Urinary bladder (tissue), 4 donors: ENCODE measurements around the gene PDE2A. TPM values are rescaled to one million over a fixed set of nuclear protein-coding genes. Genes with fewer than 3 reads are reported as not detected.
A peak's percentile ranks its signal among the peaks of the same experiment; 100 is the strongest.

Experiments
- DNase-seq: peaks from one replicate; pipeline ENCODE4 v3.0.0-alpha.2; 2015; ENCODE audit errors: extremely low spot score
- H3K27ac ChIP-seq: one replicate; pipeline ENCODE4 v1.5.1; 2013; ENCODE audit warnings: low read depth, mild to moderate bottlenecking, moderate library complexity
- H3K36me3 ChIP-seq: one replicate; pipeline ENCODE4 v1.6.1; 2013; ENCODE audit warnings: mild to moderate bottlenecking, moderate library complexity; ENCODE audit not compliant: insufficient read depth
- H3K4me1 ChIP-seq: one replicate; pipeline ENCODE4 v1.6.1; 2013; ENCODE audit warnings: mild to moderate bottlenecking, moderate library complexity; ENCODE audit not compliant: insufficient read depth
- H3K4me3 ChIP-seq: one replicate; pipeline ENCODE4 v1.5.1; 2013; ENCODE audit warnings: low read depth, low read length
- WGBS: extraction: QIAGEN DNeasy Blood & Tissue Kit; methylation state at CpG from one replicate; pipeline ENCODE4 v1.1.7; 2013; 5-methylcytosine and 5-hydroxymethylcytosine counted together
- polyA plus RNA-seq: library from polyadenylated mRNA; stranded (reverse); fragments of 200-250 nt; gene quantifications from one replicate; pipeline ENCODE4 v1.2.3, GENCODE V29; 2013
- total RNA-seq: library from RNA; depleted of rRNA; stranded (reverse); fragments of >200 nt; gene quantifications from one replicate; pipeline ENCODE4 v1.2.3, GENCODE V29; 2014
- donor health status: healthy with polysubstance abuse.
- donor health status: healthy.

The PDE2A gene
- total and polyA plus RNA-seq, 2 donors, result 18.6 to 56.1 TPM

DNA sequence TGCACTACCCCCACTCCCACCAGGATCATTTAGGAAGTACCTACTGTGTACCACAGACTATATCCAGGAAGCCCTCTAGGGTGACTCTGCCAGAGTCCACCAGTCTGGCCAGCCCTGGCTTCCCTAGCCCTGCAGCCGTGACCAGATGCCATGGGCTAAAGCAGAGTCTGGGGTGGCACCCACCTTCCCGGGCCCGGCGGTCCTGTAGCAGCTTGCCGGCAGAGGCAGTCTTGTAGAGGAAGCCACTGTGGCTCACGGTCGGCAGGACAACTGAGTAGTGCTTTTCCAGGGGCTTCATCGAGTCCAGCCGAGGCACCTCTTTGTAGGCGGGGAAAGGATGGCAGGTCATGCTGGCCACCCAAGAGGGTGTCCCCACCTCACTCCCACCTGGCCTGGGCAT lies 27.2 kb upstream of the PDE2A start:
- no peak for DNase-seq
- WGBS, result 86% methylated on average over 10 of the region's 10 CpGs
- Histone ChIP-seq H3K4me3 (no peak overlapping the region), H3K36me3 (peaks cover under 1% of the 10 kb centered on the region), H3K27ac (no peak overlapping the region), H3K4me1 (no peaks in the 10 kb centered on the region)

DNA sequence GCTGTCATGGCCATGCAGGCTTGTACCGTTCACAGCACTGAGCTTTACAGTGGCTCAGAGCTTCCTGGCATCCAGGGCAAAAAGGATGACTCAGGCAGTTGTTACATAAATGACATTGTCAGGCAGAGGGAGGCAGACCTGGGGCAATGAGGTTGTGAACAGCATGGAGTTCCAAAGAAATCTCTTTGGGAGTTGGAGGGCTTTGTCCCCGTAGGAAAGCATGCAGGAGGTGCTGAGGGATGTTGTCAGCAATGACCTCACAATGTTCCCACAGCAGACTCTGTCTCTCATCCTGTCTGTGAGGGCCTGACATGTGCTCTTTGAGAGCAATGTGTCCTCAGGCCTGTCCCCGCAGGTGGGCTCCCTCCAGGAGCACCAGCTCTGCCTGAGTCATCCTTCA lies 25.9 kb upstream of the PDE2A start:
- Histone ChIP-seq H3K4me3 (no peak overlapping the region), H3K36me3 (peaks cover 4% of the 10 kb centered on the region), H3K4me1 (no peaks in the 10 kb centered on the region), H3K27ac (no peak overlapping the region)
- WGBS, result 66% methylated on average over 3 of the region's 3 CpGs
- no peak for DNase-seq

DNA sequence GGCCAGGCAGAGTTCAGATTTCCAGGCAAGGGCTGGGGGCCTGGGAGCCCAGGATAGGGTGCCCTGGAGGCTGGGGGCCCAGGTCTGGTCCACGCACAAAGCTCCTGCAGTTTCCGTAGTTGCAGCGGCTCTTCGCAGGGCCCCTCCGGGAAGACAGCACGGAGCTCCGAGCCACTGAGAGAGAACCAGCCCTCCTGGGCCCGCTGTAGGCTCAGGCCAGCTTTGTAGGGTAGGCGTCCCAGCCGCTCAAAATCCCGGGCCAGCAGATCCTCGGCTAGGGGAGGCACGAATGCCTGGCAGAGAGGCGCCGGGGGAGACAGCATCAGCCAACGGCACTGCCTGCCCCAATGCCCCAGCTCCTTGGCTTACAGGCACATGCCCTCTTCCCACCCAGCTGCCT lies 23.6 kb upstream of the PDE2A start:
- peaks cover 4% of the 10 kb centered on the region for H3K36me3 ChIP-seq
- WGBS, result 87% methylated on average over 16 of the region's 16 CpGs
- no peaks in the 10 kb centered on the region for H3K4me1 ChIP-seq
- H3K4me3 ChIP-seq, result no peak overlapping the region
- DNase-seq, result no peak
- no peak overlapping the region for H3K27ac ChIP-seq

DNA sequence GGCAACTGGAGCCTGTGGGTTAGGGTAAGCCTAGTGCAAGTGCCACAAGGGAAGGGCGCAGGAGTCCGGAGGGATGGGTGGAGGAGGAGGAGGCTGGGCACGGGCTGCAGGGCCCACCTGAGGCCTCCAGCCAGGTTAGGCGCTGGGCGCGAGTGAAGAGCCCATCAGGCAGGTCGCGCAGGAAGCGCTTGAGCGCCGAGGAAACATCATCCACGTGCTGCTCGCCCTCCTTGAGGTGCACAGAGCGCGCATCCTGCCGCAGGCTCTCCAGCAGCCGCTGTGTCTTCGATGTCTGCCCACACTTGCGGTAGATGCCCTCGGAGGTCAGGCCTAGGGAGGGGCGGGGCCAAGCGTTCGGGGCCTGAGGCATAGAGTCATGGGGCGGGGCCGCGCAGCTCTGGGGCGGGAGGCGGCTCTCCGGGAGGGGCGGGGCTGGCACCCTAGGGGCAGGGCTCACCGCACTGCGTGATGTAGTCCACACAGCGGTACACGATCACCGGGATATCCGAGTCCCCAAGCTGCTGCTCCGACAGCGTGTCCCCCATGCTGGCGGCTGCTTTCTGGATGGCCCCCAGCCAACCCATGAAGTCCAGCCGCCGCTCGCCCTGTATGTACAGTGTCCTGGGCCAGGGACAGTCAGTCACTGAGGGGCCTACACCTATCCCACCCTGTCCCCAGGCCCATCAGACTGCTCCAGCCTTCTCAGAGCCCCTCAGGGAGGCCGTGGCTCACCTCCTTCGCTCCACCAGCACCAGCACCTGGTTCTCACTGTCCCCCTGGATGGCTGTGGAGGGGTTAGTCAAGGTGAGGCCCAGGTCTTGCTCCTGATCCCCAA lies 22.9 kb upstream of the PDE2A start:
- DNase-seq, result no peak
- Histone ChIP-seq H3K4me3 (no peak overlapping the region), H3K27ac (peak overlapping the region; percentile 33), H3K4me1 (no peaks in the 10 kb centered on the region), H3K36me3 (peaks cover 4% of the 10 kb centered on the region)
- WGBS, result 71% methylated on average over 44 of the region's 44 CpGs

DNA sequence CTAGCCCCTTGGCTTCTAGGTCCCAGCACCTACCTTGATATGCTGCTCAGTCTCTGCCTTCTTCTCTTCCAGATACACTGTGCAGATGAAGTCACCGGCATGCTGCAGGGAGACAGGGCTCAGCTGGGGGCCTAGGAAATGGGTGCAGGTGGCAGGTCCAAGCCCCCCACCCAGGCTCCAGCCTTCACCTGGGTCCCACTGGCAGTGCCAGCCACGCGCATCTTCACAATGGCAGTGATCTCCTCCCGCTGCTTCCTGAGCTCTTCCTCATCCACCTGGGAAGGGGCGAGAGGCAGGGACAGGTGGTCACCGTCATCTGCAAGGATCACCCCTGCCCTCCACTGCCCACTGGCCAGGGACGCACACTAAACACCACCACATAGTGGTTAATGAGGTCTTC lies 21.1 kb upstream of the PDE2A start:
- Histone ChIP-seq H3K27ac (no peak overlapping the region), H3K4me3 (no peak overlapping the region), H3K4me1 (no peaks in the 10 kb centered on the region), H3K36me3 (peaks cover 4% of the 10 kb centered on the region)
- DNase-seq, result no peak
- 93% methylated on average over 7 of the region's 7 CpGs for WGBS

DNA sequence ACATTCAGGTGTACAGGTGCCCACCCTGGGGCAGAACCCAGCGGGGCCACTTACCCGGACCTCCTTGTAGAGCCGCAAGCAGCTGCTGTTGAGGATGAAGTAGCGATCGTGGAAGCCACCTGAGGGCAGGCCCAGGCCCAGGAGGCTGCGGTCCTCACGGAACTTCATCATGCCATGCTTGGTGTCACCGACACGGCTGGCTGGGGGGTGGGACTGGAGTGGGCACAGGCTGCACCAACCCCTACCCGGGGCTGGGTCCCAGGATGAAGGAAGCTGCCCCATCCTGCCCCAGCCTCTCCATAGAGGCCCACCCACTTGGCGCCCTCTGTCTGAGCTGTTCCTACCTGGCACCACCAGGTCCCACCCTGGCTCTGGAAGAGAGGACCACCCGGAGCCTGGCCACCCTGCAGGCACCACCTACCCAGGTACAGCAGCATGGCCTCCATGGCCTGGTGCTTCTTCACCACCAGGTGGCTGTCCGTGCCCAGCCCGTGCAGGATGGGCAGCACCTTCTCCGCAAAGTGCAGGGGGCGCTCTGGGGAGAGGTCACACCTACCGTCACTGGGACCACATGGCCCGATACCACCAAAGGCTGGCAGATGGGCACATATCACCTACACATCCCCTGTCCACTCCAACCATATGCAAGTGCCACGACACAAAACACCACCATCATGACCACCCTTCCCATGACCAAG lies 19.2 kb upstream of the PDE2A start:
- no peak for DNase-seq
- no peaks in the 10 kb centered on the region for H3K4me1 ChIP-seq
- no peak overlapping the region for H3K27ac ChIP-seq
- H3K4me3 ChIP-seq, result no peak overlapping the region
- 95% methylated on average over 19 of the region's 19 CpGs for WGBS
- peaks cover 4% of the 10 kb centered on the region for H3K36me3 ChIP-seq

DNA sequence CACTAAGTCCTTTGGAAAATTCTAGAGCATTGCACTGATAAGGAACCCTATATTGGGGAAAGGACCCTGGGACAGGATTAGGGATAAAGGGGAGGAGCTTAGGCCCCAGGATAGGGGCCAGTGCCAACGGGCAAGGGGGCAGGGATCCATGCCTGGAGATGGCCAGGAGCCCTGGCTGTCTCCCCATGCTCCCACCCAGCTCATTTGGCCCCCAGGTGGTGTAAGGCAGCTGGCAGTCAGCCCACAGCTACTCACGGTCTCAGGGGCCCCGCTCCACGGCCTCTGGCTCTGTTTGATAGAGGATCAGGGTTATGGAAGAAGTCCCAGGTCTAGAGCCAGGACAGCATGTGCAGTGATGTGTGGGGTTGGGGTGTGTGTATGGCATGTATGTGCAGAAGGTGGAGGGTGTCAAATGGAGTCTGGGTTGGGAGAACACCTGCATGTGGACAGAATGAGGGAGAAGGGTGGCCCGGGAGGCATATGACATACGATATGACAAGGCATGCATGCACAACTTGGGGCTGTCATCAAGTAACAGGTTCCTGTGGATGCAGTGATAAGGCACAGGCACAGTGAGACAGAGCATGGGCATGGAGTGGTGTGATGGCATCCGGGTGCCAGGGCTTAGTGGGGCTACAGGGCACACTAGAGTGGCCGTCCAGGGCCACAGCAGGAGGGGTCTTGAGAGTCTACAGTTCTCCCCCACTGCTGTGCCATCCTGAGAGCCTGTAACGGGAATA lies 18.4 kb upstream of the PDE2A start:
- Histone ChIP-seq H3K36me3 (peaks cover 4% of the 10 kb centered on the region), H3K27ac (no peak overlapping the region), H3K4me3 (no peak overlapping the region), H3K4me1 (no peaks in the 10 kb centered on the region)
- DNase-seq, result no peak
- WGBS, result 75% methylated on average over 9 of the region's 9 CpGs

DNA sequence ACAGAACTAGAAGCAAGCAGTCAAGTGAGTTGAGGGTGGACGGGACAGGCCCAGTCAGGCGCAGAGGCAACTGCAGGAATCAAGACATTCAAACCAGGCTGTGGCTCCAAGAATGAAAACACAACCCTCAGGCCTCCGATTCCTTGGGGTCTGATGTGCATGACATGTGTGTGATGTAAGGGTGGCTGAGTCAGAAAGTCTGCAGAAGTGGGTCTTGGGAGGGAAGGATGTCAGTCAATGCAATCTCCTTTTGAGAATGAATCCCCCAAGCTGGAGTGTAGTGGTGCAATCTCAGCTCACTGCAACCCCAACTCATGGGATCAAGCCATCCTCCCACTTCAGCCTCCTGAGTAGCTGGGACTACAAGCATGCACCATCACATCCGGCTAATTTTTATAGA lies 15.9 kb upstream of the PDE2A start:
- Histone ChIP-seq H3K4me1 (no peaks in the 10 kb centered on the region), H3K4me3 (no peak overlapping the region), H3K27ac (no peak overlapping the region), H3K36me3 (no peaks in the 10 kb centered on the region)
- DNase-seq, result no peak
- 86% methylated on average over 4 of the region's 4 CpGs for WGBS

DNA sequence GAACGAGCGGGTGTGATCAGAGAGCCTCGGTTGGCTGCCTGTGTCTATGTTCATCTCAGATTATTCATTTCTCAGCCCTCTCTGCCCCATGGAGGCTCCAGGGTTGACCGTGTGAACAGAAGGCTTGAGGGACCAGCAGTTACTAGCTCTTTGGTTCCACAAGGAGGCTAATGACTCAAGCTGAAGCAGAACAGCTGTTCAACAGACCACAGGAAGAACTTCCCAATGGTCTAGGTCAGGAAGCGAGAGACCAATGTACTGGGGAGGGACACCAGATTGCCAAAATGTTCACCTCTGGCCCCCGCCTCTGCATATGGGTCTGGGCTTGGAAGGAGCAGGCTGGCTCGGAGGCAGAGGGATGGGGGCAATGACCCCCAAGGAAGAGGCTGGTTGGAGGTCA lies 14.7 kb upstream of the PDE2A start:
- WGBS, result 84% methylated on average over 7 of the region's 7 CpGs
- no peak overlapping the region for H3K27ac ChIP-seq
- H3K36me3 ChIP-seq, result no peaks in the 10 kb centered on the region

DNA sequence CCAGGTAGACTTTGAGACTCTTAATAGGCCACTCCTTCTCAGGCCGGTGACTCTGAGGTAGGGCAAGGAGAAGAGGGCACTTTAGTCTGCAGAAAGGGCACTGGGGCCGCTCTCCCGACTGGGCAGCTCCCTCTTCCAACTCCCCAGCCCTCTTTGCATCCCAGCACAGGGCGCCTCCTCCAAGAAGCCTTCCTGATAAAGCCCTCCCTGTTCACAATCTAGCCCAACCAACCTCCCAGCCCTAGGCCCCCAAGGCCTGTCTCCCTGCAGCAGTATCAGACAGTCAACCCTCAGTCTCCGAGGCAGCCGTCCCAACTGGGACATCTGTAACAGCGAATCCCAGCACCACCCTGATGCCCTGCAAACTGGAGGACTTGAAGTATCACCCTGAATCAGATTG lies 14.3 kb upstream of the PDE2A start:
- no peak overlapping the region for H3K4me3 ChIP-seq
- 92% methylated on average over 7 of the region's 7 CpGs for WGBS
- no peak for DNase-seq
- no peak overlapping the region for H3K27ac ChIP-seq
- H3K4me1 ChIP-seq, result no peaks in the 10 kb centered on the region
- no peaks in the 10 kb centered on the region for H3K36me3 ChIP-seq

More for the DNA sequence above, 14.7 kb upstream of the PDE2A start:
- Histone ChIP-seq H3K4me3 (no peak overlapping the region), H3K4me1 (no peaks in the 10 kb centered on the region)
- DNase-seq, result no peak

DNA sequence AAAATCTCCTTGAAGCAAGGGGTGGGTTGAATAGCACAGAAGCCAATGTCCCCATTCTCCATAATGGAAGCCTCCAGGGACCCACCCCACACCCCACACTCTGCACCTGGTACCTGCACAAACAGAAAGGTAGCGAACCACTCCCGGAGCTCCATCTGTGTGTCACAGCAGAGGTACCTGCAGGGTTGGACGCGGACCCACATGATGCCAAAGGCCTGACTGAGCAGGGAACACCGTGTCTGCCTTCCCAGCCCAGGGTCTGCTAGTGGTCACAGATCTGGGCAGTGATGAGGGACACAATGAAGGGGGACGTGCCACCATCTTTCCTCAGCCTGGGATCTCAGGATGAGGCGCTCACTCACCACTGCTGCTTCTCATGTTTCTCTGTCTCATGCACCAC lies 13.1 kb upstream of the PDE2A start:
- Histone ChIP-seq H3K4me1 (no peaks in the 10 kb centered on the region), H3K4me3 (no peak overlapping the region), H3K27ac (no peak overlapping the region), H3K36me3 (no peaks in the 10 kb centered on the region)
- no peak for DNase-seq
- 89% methylated on average over 7 of the region's 7 CpGs for WGBS

DNA sequence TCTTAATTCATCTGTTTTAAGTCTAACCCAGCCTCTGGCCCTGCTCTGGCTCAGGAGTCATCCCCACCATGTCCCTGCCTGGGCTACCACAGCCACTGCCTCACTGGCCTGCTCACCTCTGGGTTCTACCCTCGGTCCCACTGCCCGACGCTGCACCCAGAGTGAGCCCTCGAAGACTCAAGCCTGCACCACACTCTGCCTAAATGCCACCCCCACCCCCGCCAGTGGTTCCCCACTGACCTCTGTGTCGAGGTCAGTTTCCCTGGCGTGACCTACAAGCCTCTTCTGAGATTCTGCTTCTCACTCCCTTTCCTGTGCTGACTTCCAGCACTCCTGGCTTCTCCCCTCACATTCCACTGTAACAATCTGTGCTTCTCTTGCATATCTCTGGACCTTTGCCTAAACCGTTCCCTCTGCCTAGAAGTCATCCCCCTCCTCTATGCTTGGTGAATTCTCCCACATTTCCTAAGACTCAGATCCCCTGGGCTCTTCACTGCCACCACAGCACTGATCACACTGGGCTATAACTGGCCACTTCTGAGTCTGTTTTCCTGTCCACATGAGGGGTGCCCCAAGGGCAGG lies 12.5 kb upstream of the PDE2A start:
- Histone ChIP-seq H3K36me3 (no peaks in the 10 kb centered on the region), H3K27ac (peak overlapping the region; percentile 64)
- WGBS, result 64% methylated on average over 8 of the region's 8 CpGs

DNA sequence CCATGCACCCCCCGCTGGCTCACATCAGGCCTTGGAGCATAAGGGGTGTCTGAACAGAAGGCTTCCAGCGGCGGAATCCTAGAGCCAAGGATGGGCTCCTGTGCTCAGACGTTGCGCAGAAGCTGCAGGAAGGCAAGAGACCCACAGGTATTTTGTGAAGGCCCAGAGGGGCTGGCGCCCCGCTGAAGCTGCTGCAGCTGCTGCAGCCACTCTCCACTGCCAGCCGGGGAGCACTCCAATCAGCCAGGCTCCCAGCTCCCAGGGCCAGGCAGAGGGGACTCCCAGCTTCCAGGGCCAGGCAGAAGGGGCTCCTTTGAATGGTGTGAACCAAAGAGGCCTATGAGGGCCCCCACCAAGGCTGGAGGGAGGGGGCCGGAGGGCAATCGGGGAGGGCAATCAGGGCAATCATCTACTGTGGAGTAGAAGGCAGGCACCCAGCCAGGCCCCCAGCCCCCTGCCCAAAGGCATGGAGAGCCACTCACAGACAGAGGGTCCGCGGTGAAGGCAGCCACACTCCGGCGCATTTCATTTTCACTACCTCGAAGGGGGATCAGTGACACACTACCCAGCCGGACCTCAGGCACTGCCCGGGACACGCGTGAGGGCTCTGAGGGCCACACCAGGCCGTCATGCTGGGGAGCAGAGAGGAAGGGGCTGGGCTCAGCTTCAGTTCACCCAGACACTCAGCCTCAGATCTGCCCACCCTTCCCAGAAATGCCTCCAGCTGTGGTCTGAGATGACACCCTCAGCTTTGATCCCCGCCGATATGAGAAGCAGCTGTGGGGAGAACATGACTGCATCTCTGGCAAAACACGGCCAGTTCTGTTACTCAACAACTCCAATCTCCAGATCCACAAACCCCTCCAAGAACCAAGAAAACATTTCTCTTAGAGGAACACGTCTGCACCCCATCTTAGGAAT lies 11.6 kb upstream of the PDE2A start:
- no peaks in the 10 kb centered on the region for H3K4me1 ChIP-seq
- no peak overlapping the region for H3K27ac ChIP-seq
- H3K4me3 ChIP-seq, result no peak overlapping the region
- 59% methylated on average over 24 of the region's 24 CpGs for whole genome bisulfite sequencing
- DNase-seq, result no peak
- H3K36me3 ChIP-seq, result no peaks in the 10 kb centered on the region

More for the DNA sequence above, 12.5 kb upstream of the PDE2A start:
- DNase-seq, result no peak
- Histone ChIP-seq H3K4me1 (no peaks in the 10 kb centered on the region), H3K4me3 (no peak overlapping the region)
